Fibroblast of villous mesenchyme (primary cell): ENCODE results near the gene MECP2. TPM values are rescaled to one million over a fixed set of nuclear protein-coding genes. Genes with fewer than 3 reads are reported as not detected.
"Not testable (repeated sequence)": the region's sequence is repeated elsewhere in the genome, so short reads cannot be mapped to it uniquely, and the experiment has no call there.

Experiments used
- DNase-seq: peaks from one replicate; pipeline ENCODE4 v3.0.0-alpha.2; 2010; ENCODE audit warnings: low read depth
- H3K4me3 ChIP-seq: 2 replicates; pipeline ENCODE4 v1.5.1; 2011; ENCODE audit warnings: low read depth, mild to moderate bottlenecking, low read length
- total RNA-seq: library from RNA; depleted of rRNA; stranded (reverse); fragments of >200 nt; gene quantifications from 2 replicates; pipeline ENCODE4 v1.2.3, GENCODE V29; 2012
- TF ChIP-seq, protein P1 (sequence below): IDR thresholded peaks from 2 replicates; pipeline ENCODE4 v1.5.1; 2012; ENCODE audit warnings: low read depth, mild to moderate bottlenecking, low read length; ENCODE audit not compliant: insufficient read depth

Gene MECP2
- total RNA-seq, 1 donor, result 28.5 TPM

DNA sequence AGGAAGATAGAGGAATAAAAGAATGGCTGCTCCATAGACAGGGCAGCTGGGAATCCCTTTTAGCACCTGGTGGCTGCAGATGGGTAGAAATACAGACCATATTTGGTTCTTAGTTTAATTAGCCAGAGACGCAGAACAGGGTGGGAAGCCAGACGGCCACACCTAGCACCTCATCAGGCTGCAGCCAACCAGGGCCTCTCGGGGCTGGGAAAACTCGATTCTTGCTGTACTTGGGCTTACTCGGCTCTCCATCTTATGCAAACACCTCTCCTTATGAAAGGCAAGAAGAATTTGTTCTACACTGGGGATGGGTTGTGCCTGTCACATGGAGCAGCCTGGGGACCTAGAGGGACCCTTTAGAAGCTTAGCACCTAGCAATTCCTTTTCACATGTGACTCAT lies 97.5 kb downstream of the MECP2 start:
- no peak overlapping the region for H3K4me3 ChIP-seq
- DNase-seq, result no peak
- TF ChIP-seq, protein P1, sequence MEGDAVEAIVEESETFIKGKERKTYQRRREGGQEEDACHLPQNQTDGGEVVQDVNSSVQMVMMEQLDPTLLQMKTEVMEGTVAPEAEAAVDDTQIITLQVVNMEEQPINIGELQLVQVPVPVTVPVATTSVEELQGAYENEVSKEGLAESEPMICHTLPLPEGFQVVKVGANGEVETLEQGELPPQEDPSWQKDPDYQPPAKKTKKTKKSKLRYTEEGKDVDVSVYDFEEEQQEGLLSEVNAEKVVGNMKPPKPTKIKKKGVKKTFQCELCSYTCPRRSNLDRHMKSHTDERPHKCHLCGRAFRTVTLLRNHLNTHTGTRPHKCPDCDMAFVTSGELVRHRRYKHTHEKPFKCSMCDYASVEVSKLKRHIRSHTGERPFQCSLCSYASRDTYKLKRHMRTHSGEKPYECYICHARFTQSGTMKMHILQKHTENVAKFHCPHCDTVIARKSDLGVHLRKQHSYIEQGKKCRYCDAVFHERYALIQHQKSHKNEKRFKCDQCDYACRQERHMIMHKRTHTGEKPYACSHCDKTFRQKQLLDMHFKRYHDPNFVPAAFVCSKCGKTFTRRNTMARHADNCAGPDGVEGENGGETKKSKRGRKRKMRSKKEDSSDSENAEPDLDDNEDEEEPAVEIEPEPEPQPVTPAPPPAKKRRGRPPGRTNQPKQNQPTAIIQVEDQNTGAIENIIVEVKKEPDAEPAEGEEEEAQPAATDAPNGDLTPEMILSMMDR, result no peak

DNA sequence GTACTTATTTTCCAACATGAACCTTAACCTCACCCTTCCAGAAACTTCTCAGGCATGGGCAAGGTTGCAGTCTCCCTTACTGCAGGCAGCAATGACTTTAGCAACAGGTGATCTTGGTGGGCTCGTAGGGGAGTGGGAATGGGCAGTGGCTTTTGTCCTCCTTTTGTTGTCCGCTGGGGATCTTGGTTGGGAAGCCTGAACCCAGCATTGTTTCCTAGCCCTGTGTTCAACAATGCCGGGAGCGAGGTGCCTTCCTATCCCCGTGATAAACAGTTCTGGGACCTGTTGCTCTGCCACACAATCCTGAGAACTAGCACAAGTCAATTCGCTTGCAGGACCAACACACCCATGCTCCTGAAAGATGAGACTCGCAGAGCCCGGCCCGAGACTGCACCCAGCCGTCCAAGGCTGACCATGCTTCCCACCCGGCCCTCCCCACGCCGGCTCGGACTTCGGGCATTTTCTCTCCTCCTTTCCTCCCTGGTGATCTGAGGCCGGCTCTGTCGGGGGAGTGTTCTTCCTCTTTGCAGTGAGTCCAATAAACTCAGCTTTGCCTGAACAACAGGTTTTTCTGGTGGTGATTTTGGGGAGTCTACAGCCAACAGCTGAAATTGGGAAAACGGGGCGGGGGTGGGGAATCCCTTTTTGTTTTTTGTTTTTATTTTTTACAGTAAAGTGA lies 98.0 kb downstream of the MECP2 start:
- no peak for DNase-seq
- TF ChIP-seq, protein P1, result no peak
- H3K4me3 ChIP-seq, result no peak overlapping the region

DNA sequence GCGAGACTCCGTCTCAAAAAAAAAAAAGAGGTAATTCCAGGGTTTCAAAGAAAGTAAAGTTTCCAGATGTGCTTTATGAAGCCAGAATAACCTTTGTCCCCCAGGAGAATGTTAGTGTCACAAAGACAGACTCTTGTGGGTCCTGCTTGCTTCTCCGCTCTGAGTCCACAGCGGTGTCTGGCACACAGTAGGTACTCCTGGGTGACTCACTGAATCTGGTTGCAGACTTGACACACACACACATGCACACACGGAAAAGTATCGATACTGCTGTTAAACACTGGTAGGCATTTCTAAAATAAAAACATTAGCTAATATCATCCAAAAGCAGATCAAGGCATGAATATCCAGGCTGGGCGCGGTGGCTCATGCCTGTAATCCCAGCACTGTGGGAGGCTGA lies 102.0 kb downstream of the MECP2 start:
- TF ChIP-seq, protein P1, result no peak
- no peak for DNase-seq
- no peak overlapping the region for H3K4me3 ChIP-seq

DNA sequence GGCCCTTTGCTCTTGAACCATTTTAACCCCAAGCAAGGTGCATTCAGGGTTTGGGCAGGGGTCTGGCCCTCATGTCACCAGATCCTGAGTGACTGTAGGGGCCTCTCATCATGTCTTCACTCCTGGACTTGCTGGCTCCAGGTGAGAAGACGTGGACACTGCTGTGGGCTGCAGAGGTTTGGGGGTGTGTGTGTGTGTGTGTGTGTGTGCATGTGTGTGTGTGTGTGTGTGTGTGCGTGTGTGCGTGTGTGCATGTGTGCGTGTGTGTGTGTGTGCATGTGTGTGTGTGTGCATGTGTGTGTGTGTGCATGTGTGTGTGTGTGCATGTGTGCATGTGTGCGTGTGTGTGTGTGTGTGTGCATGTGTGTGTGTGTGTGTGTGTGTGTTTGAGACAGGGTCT lies 103.1 kb downstream of the MECP2 start:
- not testable (repeated sequence) for DNase-seq, H3K4me3 ChIP-seq

DNA sequence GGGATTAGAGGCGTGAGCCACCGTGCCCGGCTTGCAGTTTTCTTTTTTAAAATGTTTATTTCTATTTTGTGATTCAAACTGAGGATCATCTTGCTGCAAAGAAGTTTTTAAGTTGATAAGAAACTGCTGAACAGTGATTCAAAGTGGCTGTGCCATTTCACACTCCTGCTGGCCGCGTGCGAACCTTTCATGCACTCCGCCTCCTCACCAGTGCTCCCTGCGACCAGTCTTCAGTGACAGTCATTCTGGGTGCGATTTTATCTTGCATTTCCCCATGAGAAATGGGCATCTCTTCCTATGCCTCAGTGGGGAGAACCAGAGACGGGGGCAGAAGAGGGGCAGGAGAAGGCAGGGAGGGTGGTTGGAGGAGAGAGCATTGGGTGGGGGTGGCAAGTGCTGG lies 103.5 kb downstream of the MECP2 start:
- TF ChIP-seq, protein P1, result no peak

DNA sequence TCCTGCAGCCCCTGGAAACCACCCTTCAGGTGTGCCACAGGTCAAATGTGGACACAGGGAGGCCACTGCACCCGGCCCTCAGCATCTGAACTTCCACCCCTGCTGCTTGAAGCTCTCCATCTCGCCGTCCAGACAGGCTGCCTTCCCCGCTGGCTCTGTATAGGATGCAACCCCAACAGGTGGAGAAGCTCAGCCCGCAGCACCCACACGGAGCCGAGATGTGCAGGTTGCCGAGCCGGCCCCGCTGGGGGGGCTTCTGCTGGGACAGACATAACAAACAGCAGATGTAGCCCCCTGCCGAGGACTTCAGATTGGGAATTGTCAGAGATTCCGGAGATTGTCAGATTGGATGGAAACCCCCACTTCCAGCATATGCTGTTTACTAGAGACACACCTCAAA lies 104.4 kb downstream of the MECP2 start:
- TF ChIP-seq, protein P1, result no peak
- no peak for DNase-seq
- H3K4me3 ChIP-seq, result no peak overlapping the region

More for the DNA sequence above, 103.5 kb downstream of the MECP2 start:
- DNase-seq, result no peak
- no peak overlapping the region for H3K4me3 ChIP-seq

- TF ChIP-seq, protein P1, result no peak
- no peak for DNase-seq
- no peak overlapping the region for H3K4me3 ChIP-seq
These were observed 105.3 kb downstream of the MECP2 start for GRCh38 chrX:153992180-153992579.
